Small intestine (tissue), 7 donors: ENCODE data around the gene CD33. TPM values are rescaled to one million over a fixed set of nuclear protein-coding genes. Genes with fewer than 3 reads are reported as not detected.

Experiments used
- DNase-seq, 2 donors: peaks; one replicate each; pipeline versions ENCODE4 v3.0.0 to v3.0.0-alpha.2; 2013
- FAIRE-seq: peaks from 2 replicates; lab custom pipeline; 2012; peaks lifted over from hg19 to GRCh38; lab: Jason Lieb, UNC
- H3K27ac ChIP-seq, 3 donors: one replicate each; pipeline ENCODE4 v1.5.1; 2013; ENCODE audit warnings: low read length in 2 of 3, mild to moderate bottlenecking in 2 of 3, control low read depth in 1 of 3, inconsistent platforms in 1 of 3, low read depth in 1 of 3, moderate library complexity in 1 of 3
- H3K27me3 ChIP-seq, 3 donors: one replicate each; pipeline ENCODE4 v1.6.1; 2013; ENCODE audit warnings: low read length in 3 of 3, inconsistent platforms in 1 of 3; ENCODE audit not compliant: control insufficient read depth in 3 of 3, insufficient read depth in 3 of 3
- H3K36me3 ChIP-seq, 3 donors: one replicate each; pipeline ENCODE4 v1.6.1; 2013; ENCODE audit warnings: low read length in 3 of 3, inconsistent platforms in 1 of 3, low read depth in 1 of 3, mild to moderate bottlenecking in 1 of 3, moderate library complexity in 1 of 3; ENCODE audit not compliant: control insufficient read depth in 3 of 3, insufficient read depth in 2 of 3
- H3K4me1 ChIP-seq, 3 donors: one replicate each; pipeline ENCODE4 v1.6.1; 2013; ENCODE audit warnings: low read length in 2 of 3, inconsistent platforms in 1 of 3, low read depth in 1 of 3, mild to moderate bottlenecking in 1 of 3, moderate library complexity in 1 of 3; ENCODE audit not compliant: control insufficient read depth in 3 of 3, insufficient read depth in 2 of 3
- H3K4me3 ChIP-seq, 3 donors: one replicate each; pipeline ENCODE4 v1.5.1; 2013; ENCODE audit warnings: low read length in 3 of 3, control low read depth in 1 of 3, inconsistent platforms in 1 of 3, low read depth in 1 of 3, mild to moderate bottlenecking in 1 of 3, moderate library complexity in 1 of 3
- H3K9me3 ChIP-seq, 2 donors: one replicate each; pipeline ENCODE4 v1.6.1; 2013; ENCODE audit warnings: low read depth in 1 of 2, low read length in 1 of 2; ENCODE audit not compliant: control insufficient read depth in 2 of 2, insufficient read depth in 1 of 2
- WGBS, 3 donors: extraction: QIAGEN DNeasy Blood & Tissue Kit; methylation state at CpG; one replicate each; pipeline ENCODE4 v1.1.7; 2013; 5-methylcytosine and 5-hydroxymethylcytosine counted together
- polyA plus RNA-seq, 4 donors: library from polyadenylated mRNA; stranded (reverse) in 3 of 4; unstranded in 1 of 4; fragments of 200-250 nt in 3 of 4; fragments of 120-200 nt in 1 of 4; gene quantifications; one replicate each; pipeline versions ENCODE4 v1.2.1 to v1.2.3, GENCODE V29; 2013
- donor health status: healthy with polysubstance abuse.
- donor health status: control.
- donor health status: control.
- donor health status: Bipolar disorder and iron deficiency.
- donor health status: healthy.

Gene CD33
- polyA plus RNA-seq, 4 donors = 0.67 to 5.2 (median 4.5) TPM

DNA sequence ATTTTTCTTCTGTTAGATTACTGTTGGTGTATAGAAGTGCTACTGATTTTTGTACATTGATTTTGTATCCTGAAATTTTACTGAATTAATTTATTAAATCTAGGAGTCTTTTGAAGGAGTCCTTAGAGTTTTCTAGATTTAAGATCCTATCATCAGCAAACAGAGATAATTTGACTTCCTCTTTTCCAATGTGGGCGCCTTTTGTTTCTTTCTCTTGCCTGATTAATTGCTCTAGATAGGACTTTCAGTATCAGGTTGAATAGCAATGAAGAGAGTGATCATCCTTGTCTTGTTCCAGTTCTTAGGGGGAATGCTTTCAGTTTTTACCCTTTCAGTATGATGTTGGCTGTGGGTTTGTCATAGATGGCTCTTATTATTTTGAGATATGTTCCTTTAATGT, 5.6 kb upstream of the CD33 start:
- FAIRE-seq (no peak), DNase-seq (no peak)
- Histone ChIP-seq H3K4me3 (no peak overlapping the region), H3K36me3 (no peaks in the 10 kb centered on the region), H3K4me1 (no peaks in the 10 kb centered on the region), H3K9me3 (peaks cover 0 to 4% of the 10 kb centered on the region in 2 donors), H3K27ac (no peak overlapping the region), H3K27me3 (no peaks in the 10 kb centered on the region)
- WGBS, 3 donors = 32 to 47% (median 44%) methylated on average over 1 of the region's 1 CpG

DNA sequence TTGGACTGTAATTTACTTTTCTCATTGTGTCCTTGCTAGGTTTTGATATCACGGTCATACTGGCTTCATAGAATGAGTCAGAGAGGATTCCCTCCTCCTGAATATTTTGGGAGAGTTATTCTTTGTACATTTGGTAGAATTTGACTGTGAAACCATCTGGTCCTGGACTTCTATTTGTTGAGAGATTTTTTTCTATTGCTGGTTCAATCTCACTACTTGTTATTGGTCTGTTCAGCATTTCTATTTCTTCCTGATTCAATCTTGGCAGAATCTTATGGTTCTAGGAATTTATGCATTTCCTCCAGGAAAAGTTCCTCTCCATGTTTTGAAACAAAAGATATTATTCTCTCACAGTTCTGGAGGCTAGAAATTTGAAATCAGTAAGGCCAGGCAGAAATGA, 4.9 kb upstream of the CD33 start:
- Histone ChIP-seq H3K27ac (no peak overlapping the region), H3K27me3 (no peaks in the 10 kb centered on the region), H3K4me1 (no peaks in the 10 kb centered on the region), H3K36me3 (no peaks in the 10 kb centered on the region), H3K4me3 (no peak overlapping the region), H3K9me3 (peaks cover 0 to 4% of the 10 kb centered on the region in 2 donors)
- WGBS, 3 donors = 70 to 81% (median 70%) methylated on average over 1 of the region's 1 CpG
- no peak for FAIRE-seq
- no peak for DNase-seq

DNA sequence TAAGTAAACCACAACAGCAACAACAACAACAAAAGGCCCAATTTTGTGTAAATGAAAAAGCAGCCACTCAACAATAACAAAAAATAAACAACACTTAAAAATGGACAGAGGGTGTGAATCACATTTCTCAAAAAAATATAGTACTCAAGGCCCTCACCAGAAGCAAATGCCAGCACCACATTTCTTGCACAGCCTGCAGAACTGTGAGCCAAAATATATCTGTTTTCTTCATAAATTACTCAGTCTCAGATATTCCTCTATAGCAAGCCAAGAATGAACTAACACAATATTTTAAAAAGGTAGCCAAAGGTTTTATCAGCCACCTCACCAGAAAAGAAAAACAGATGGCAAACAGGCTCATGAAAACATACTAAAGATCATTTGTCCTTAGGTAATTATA, 3.9 kb upstream of the CD33 start:
- FAIRE-seq (no peak), DNase-seq (no peak)
- no peaks in the 10 kb centered on the region for H3K9me3 ChIP-seq
- H3K36me3 ChIP-seq = no peaks in the 10 kb centered on the region
- H3K4me3 ChIP-seq = no peak overlapping the region
- H3K4me1 ChIP-seq = no peaks in the 10 kb centered on the region
- no peak overlapping the region for H3K27ac ChIP-seq
- H3K27me3 ChIP-seq = no peaks in the 10 kb centered on the region

DNA sequence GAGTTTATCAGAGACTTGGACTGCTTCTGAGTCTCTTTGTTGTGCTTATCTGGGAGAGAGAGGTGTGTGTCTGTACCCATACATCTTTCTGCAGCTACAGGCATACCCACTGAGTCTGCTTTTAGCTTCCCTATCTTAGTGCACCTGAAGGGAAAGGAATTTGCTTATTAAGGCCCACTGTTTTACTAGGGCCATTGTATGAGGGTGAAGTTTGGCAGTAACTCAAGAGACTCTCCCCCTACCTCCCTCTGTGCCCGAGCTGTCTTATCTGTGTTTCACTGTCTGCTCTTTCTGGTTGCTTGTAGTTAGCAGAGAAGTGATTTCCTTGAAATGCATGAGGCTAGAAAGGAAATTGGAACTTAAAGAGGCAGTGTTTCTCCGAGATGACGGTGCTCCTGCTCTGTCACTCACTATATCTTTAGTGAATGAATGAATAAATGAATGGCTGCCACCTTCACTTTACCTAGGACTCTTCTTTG, 678 bp upstream of the CD33 start:
- H3K27ac ChIP-seq = no peak overlapping the region
- WGBS, 3 donors = 45 to 54% (median 53%) methylated on average over 3 of the region's 3 CpGs
- no peaks in the 10 kb centered on the region for H3K9me3 ChIP-seq
- H3K4me3 ChIP-seq = no peak overlapping the region
- DNase-seq = no peak
- no peaks in the 10 kb centered on the region for H3K36me3 ChIP-seq
- H3K27me3 ChIP-seq = no peaks in the 10 kb centered on the region
- H3K4me1 ChIP-seq = no peaks in the 10 kb centered on the region
- no peak for FAIRE-seq

DNA sequence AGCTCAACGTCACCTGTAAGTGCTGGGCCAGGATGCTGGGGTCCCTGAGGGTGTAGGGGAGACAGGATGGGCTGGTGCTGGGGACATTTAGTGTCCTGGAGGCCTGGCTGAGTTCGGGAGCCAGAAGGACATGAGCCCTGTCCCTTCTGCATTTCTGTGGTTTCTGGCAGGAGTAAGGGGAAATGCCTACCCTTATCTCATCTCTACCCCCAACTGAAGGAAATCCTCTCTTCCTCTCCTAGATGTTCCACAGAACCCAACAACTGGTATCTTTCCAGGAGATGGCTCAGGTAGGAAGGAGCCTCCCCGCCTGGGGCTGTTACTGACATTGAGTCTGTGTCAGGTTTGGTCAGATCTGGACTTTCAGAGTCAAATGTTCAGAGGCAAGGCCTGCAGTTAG, 1.2 kb downstream of the CD33 start:
- Histone ChIP-seq H3K4me1 (no peaks in the 10 kb centered on the region), H3K27me3 (no peaks in the 10 kb centered on the region), H3K4me3 (no peak overlapping the region), H3K27ac (no peak overlapping the region), H3K36me3 (no peaks in the 10 kb centered on the region), H3K9me3 (no peaks in the 10 kb centered on the region)
- 32 to 49% (median 37%) methylated on average over 3 of the region's 3 CpGs for WGBS, 3 donors
- no peak for FAIRE-seq
- DNase-seq = no peak

DNA sequence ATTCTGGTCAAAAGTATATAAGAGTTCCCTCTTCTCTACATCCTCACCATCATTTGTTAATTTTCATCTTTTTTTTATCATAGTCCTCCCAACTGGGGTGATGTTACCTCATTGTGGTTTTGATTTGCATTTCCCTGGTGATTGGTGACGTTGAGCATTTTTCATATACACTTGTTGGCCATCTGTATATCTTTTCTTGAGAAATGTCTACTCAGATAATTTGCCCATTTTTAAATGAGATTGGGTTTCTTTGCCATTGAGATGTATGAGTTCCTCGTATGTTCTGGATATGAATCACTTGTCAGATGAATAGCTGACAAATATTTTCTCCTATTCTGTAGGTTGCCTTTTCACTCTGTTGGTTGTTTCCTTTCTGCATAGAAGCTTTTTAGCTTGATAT, 2.4 kb downstream of the CD33 start:
- Histone ChIP-seq H3K27ac (no peak overlapping the region), H3K36me3 (no peaks in the 10 kb centered on the region), H3K4me3 (no peak overlapping the region), H3K27me3 (no peaks in the 10 kb centered on the region), H3K9me3 (no peaks in the 10 kb centered on the region), H3K4me1 (no peaks in the 10 kb centered on the region)
- DNase-seq = no peak
- no peak for FAIRE-seq
- WGBS, 3 donors = 52 to 67% (median 66%) methylated on average over 2 of the region's 2 CpGs

DNA sequence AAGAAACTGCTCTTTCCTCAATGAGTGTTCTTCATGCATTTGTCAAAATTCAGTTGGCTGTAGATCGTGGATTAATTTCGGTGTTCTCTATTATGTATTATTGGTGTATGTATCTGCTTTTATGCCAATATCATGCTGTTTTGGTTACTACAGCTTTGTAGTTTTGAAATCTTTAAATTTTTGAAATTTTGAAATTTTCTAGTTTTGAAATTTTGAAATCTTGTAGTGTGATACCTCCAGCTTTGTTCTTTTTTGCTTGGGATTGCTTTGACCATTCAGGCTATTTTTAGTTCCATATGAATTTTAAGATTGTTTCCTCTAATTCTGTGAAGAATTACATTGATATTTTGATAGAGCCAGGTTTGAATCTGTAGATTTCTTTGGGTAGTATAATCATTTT, 3.1 kb downstream of the CD33 start:
- Histone ChIP-seq H3K9me3 (no peaks in the 10 kb centered on the region), H3K27me3 (peaks cover 0 to 3% (median 0%) of the 10 kb centered on the region in 3 donors), H3K4me1 (no peaks in the 10 kb centered on the region), H3K27ac (no peak overlapping the region), H3K4me3 (no peak overlapping the region), H3K36me3 (no peaks in the 10 kb centered on the region)
- DNase-seq = no peak
- FAIRE-seq = no peak
- 86 to 94% (median 87%) methylated on average over 2 of the region's 2 CpGs for WGBS, 3 donors

DNA sequence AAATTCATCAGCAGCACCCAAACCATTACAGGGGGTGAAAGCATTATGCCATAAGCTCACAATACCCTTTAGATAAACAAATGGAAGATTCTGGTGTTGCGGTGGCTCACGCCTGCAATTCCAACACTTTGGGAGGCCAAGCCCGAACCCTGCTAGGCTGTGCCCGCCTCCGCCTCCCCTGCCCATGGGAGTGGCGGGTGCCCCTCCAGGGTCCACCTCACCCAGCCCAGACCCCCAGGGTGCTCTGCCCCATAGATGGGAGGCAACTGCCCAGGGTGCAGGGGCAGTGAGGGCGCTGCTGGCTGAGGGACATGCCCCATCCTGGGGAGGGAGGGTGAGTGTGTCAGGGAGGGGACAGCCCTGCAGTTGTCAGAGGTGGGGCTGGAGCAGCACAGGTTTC, 16.0 kb downstream of the CD33 start:
- Histone ChIP-seq H3K36me3 (no peaks in the 10 kb centered on the region), H3K27me3 (no peaks in the 10 kb centered on the region), H3K27ac (no peak overlapping the region), H3K4me1 (no peaks in the 10 kb centered on the region), H3K4me3 (no peak overlapping the region), H3K9me3 (no peaks in the 10 kb centered on the region)
- FAIRE-seq = no peak
- 81 to 90% (median 86%) methylated on average over 7 of the region's 7 CpGs for whole genome bisulfite sequencing, 3 donors
- no peak for DNase-seq

DNA sequence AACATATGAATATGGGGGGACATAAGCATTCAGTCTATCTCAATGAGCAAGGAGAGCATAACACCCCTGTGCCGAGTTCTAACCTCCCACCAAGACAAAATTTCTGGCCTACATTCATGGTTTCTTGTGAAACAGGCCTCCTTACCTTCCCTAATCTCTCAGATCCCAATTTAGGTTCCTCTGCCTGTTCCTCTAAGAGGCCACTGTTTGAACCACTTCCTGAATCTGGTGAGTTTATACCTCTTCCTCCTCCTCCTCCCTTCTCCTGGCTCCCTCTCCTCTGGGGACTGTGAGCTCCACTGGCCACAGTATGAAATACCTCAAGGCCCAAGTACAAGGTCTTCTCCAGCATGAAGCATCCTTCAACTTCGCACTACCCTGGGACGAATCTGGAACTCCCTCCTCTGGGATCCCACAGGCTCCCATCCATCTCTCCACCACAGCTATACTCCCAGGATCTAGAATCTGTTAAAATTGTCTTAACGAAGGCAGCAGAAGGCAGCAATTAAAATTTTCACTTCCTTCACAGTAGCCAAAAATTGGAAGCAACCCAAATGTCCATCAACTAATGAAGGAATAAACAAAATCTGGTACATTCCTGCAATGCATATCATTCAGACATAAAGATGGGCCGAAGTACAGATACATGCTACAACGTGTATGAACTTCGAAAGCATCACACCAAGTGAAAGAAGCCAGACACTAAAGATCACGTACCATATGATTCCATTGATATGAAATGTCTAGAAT, 18.2 kb downstream of the CD33 start:
- Histone ChIP-seq H3K9me3 (no peaks in the 10 kb centered on the region), H3K4me1 (no peaks in the 10 kb centered on the region), H3K4me3 (no peak overlapping the region), H3K27me3 (no peaks in the 10 kb centered on the region), H3K36me3 (no peaks in the 10 kb centered on the region), H3K27ac (no peak overlapping the region)
- no peak for DNase-seq
- 73 to 80% (median 76%) methylated on average over 8 of the region's 8 CpGs for WGBS, 3 donors
- FAIRE-seq = no peak
